Islet of Langerhans (tissue), 1 donor: Measurements from ENCODE around the gene RASA4B.
"Not testable (repeated sequence)": the region's sequence is repeated elsewhere in the genome, so short reads cannot be mapped to it uniquely, and the experiment has no call there.

Experiments used
- FAIRE-seq: peaks from one replicate; lab custom pipeline; 2011; peaks lifted over from hg19 to GRCh38; lab: Jason Lieb, UNC

The RASA4B gene

GRCh38 chr7:102517550-102518147 is at the start of gene RASA4B:
Gene RASA4B, minus strand, starts transcription at chr7:102517777. Its CDS starts 67 bp downstream, at chr7:102517710.
- not testable (repeated sequence) for FAIRE-seq

- not testable (repeated sequence) for FAIRE-seq
Measured at GRCh38 chr7:102550808-102551422, 33.3 kb upstream of the RASA4B start, which contains the start of gene SPDYE2. Gene SPDYE2, plus strand, starts transcription at chr7:102551226. Its CDS starts 2,030 bp downstream, at chr7:102553256.

- FAIRE-seq, result not testable (repeated sequence)
Measured at GRCh38 chr7:102546353-102546752, 28.8 kb upstream of the RASA4B start.

GRCh38 chr7:102545288-102545687 is 27.7 kb upstream of the RASA4B start:
- not testable (repeated sequence) for FAIRE-seq

- FAIRE-seq, result not testable (repeated sequence)
Measured at GRCh38 chr7:102544372-102544771, 26.8 kb upstream of the RASA4B start.

GRCh38 chr7:102543596-102543995 is 26.0 kb upstream of the RASA4B start, which contains the start of gene UPK3BL2:
Gene UPK3BL2, minus strand, starts transcription at chr7:102543696. Its CDS starts 60 bp downstream, at chr7:102543636.
- FAIRE-seq, result not testable (repeated sequence)

- not testable (repeated sequence) for FAIRE-seq
Measured at GRCh38 chr7:102542771-102543170, 25.2 kb upstream of the RASA4B start.

- not testable (repeated sequence) for FAIRE-seq
Measured at GRCh38 chr7:102542083-102542482, 24.5 kb upstream of the RASA4B start.

GRCh38 chr7:102540604-102541003 is 23.0 kb upstream of the RASA4B start:
- FAIRE-seq, result not testable (repeated sequence)

- not testable (repeated sequence) for FAIRE-seq
Measured at GRCh38 chr7:102535062-102535615, 17.6 kb upstream of the RASA4B start.

GRCh38 chr7:102532127-102532526 is 14.6 kb upstream of the RASA4B start:
- not testable (repeated sequence) for FAIRE-seq

- FAIRE-seq, result not testable (repeated sequence)
Measured at GRCh38 chr7:102531583-102531982, 14.0 kb upstream of the RASA4B start.

GRCh38 chr7:102527822-102528793 is 10.5 kb upstream of the RASA4B start:
- FAIRE-seq, result not testable (repeated sequence)

- not testable (repeated sequence) for FAIRE-seq
Measured at GRCh38 chr7:102527182-102527581, 9.6 kb upstream of the RASA4B start.

- FAIRE-seq, result not testable (repeated sequence)
Measured at GRCh38 chr7:102524803-102525202, 7.2 kb upstream of the RASA4B start.

- not testable (repeated sequence) for FAIRE-seq
Measured at GRCh38 chr7:102520797-102521196, 3.2 kb upstream of the RASA4B start.

GRCh38 chr7:102516951-102517350 is 626 bp downstream of the RASA4B start:
- FAIRE-seq, result not testable (repeated sequence)

GRCh38 chr7:102515889-102516288 is 1.7 kb downstream of the RASA4B start:
- not testable (repeated sequence) for FAIRE-seq

- FAIRE-seq, result not testable (repeated sequence)
Measured at GRCh38 chr7:102514881-102515721, 2.5 kb downstream of the RASA4B start.

- FAIRE-seq, result not testable (repeated sequence)
Measured at GRCh38 chr7:102512642-102513221, 4.8 kb downstream of the RASA4B start.
